ENCODE measurements around the gene MAP2K5. TPM values are rescaled to one million over a fixed set of nuclear protein-coding genes. Genes with fewer than 3 reads are reported as not detected.

MAP2K5 gene
- total RNA-seq, 1 experiment from 2014 or later, result 22.2 TPM

GRCh38 chr15:67766968-67767367 is 224.5 kb downstream of the MAP2K5 start:
- Mint-ChIP-seq H3K9me3 (ENCODE audit: low read depth, unreplicated experiment) (no peaks in the 10 kb centered on the region), H3K4me3 (ENCODE audit: low read depth, unreplicated experiment) (no peak overlapping the region), H3K36me3 (ENCODE audit: insufficient read depth, unreplicated experiment) (no peaks in the 10 kb centered on the region), H3K27me3 (ENCODE audit: unreplicated experiment) (no peaks in the 10 kb centered on the region), H3K27ac (ENCODE audit: unreplicated experiment) (no peak overlapping the region), H3K4me1 (ENCODE audit: low read depth, unreplicated experiment) (peaks cover 14% of the 10 kb centered on the region)
- no peak for DNase-seq
- BruUV-seq (replicated peaks), result no TSS peak
- CTCF ChIA-PET, result no interaction called here
- intact Hi-C loops (cut with micrococcal nuclease; ENCODE audit: unreplicated experiment), result no loop called here
- no peak for TF ChIP-seq CTCF (IDR thresholded peaks at IDR 0.05; ENCODE audit: unreplicated experiment)

- no TSS peak for BruUV-seq (replicated peaks)
- Mint-ChIP-seq H3K27me3 (ENCODE audit: unreplicated experiment) (no peaks in the 10 kb centered on the region), H3K36me3 (ENCODE audit: insufficient read depth, unreplicated experiment) (no peaks in the 10 kb centered on the region), H3K27ac (ENCODE audit: unreplicated experiment) (no peak overlapping the region), H3K4me3 (ENCODE audit: low read depth, unreplicated experiment) (no peak overlapping the region), H3K4me1 (ENCODE audit: low read depth, unreplicated experiment) (peaks cover 14% of the 10 kb centered on the region), H3K9me3 (ENCODE audit: low read depth, unreplicated experiment) (no peaks in the 10 kb centered on the region)
- CTCF ChIA-PET, result interaction anchor here (0.9 kb wide), 1 partner anchor 33 kb away, joined by 3 read pairs; no protein-coding TSS in a partner anchor
- intact Hi-C loops (cut with micrococcal nuclease; ENCODE audit: unreplicated experiment), result no loop called here
- TF ChIP-seq CTCF (IDR thresholded peaks at IDR 0.05; ENCODE audit: unreplicated experiment), result no peak
- no peak for DNase-seq
Measured at GRCh38 chr15:67768313-67768977, 225.9 kb downstream of the MAP2K5 start.

GRCh38 chr15:67769497-67770357 is 227.2 kb downstream of the MAP2K5 start:
- BruUV-seq (replicated peaks), result no TSS peak
- CTCF ChIA-PET, result interaction anchor here (0.9 kb wide), 1 partner anchor 34 kb away, joined by 3 read pairs; no protein-coding TSS in a partner anchor
- no peaks in the 10 kb centered on the region for H3K27me3 Mint-ChIP-seq (ENCODE audit: unreplicated experiment)
- no peaks in the 10 kb centered on the region for H3K9me3 Mint-ChIP-seq (ENCODE audit: low read depth, unreplicated experiment)
- DNase-seq, result no peak
- TF ChIP-seq CTCF (IDR thresholded peaks at IDR 0.05; ENCODE audit: unreplicated experiment), result no peak
- H3K36me3 Mint-ChIP-seq (ENCODE audit: insufficient read depth, unreplicated experiment), result no peaks in the 10 kb centered on the region
- intact Hi-C loops (cut with micrococcal nuclease; ENCODE audit: unreplicated experiment), result no loop called here
- no peak overlapping the region for H3K4me3 Mint-ChIP-seq (ENCODE audit: low read depth, unreplicated experiment)
- no peak overlapping the region for H3K27ac Mint-ChIP-seq (ENCODE audit: unreplicated experiment)
- peaks cover 14% of the 10 kb centered on the region for H3K4me1 Mint-ChIP-seq (ENCODE audit: low read depth, unreplicated experiment)

GRCh38 chr15:67770358-67770628 is 227.8 kb downstream of the MAP2K5 start:
- Mint-ChIP-seq H3K36me3 (ENCODE audit: insufficient read depth, unreplicated experiment) (no peaks in the 10 kb centered on the region), H3K27me3 (ENCODE audit: unreplicated experiment) (no peaks in the 10 kb centered on the region), H3K27ac (ENCODE audit: unreplicated experiment) (no peak overlapping the region), H3K9me3 (ENCODE audit: low read depth, unreplicated experiment) (no peaks in the 10 kb centered on the region), H3K4me1 (ENCODE audit: low read depth, unreplicated experiment) (peaks cover 13% of the 10 kb centered on the region), H3K4me3 (ENCODE audit: low read depth, unreplicated experiment) (no peak overlapping the region)
- TF ChIP-seq CTCF (IDR thresholded peaks at IDR 0.05; ENCODE audit: unreplicated experiment), result no peak
- intact Hi-C loops (cut with micrococcal nuclease; ENCODE audit: unreplicated experiment), result no loop called here
- CTCF ChIA-PET, result no interaction called here
- DNase-seq, result no peak
- BruUV-seq (replicated peaks), result no TSS peak

All from Calu3 (cell line).